ENCODE results near the gene CAPN3.

Gene CAPN3

DNA sequence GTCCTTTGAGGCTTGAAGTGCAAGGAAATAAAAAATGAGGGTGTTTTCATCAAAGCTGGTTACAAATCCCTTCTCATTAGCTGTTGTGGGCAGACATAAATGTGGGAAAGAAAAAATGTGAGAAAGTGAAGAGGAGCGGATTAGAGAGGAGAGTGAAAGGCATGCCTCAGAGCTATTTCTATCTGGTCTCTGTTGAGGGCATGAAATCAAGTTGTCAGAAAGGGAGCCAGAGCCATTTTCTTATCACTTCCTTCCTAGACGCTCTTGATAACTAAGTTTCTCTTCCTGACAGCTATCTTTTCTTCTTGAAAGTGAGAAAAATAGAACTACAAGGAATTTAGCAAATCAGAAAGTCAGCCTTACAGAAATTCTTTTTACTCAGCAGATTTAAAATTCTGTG lies 20.8 kb upstream of the CAPN3 start:
- Histone ChIP-seq H3K9me3 (peaks cover 0 to 10% (median 0%) of the 10 kb centered on the region in 3 donors), H3K4me3 (no peak overlapping the region), H3K4me1 (no peaks in the 10 kb centered on the region), H3K27ac (no peak overlapping the region), H3K27me3 (no peaks in the 10 kb centered on the region), H3K36me3 (peaks cover 14 to 37% (median 27%) of the 10 kb centered on the region in 3 donors)
- DNase-seq = no peak
- TF ChIP-seq CTCF (IDR thresholded peaks at IDR 0.05) = no peak
- intact Hi-C loops (cut with DNase I; ENCODE audit: low total_unique reads) = no loop called here

GRCh38 chr15:42343596-42344232 lies 15.6 kb upstream of the CAPN3 start:
- H3K27ac ChIP-seq = no peak overlapping the region
- no peak for DNase-seq
- intact Hi-C loops (cut with DNase I; ENCODE audit: low total_unique reads) = no loop called here
- H3K36me3 ChIP-seq = peaks cover 17 to 74% (median 24%) of the 10 kb centered on the region in 3 donors
- TF ChIP-seq CTCF (IDR thresholded peaks at IDR 0.05) = no peak
- H3K4me3 ChIP-seq = no peak overlapping the region
- no peaks in the 10 kb centered on the region for H3K4me1 ChIP-seq
- no peaks in the 10 kb centered on the region for H3K9me3 ChIP-seq
- H3K27me3 ChIP-seq = no peaks in the 10 kb centered on the region

DNA sequence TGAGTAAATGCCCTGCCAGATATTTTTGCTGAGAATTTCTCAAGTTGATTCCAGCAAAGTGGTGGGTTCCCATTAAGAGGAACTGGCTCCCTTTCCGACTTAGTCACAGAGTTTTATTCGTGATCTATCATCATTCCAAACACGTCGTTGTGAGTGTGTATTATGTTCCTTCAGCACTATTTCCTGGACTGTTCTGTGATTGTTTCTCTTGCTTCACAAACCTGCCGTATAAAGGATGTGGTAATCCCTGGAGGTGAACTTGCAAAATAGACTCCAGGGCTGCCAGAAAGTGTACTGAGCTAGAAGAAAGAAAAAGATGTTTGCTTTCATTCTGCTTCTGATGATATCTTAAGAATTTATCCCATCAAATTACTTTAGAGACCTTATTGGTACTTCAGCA lies 14.5 kb upstream of the CAPN3 start:
- H3K4me1 ChIP-seq = no peaks in the 10 kb centered on the region
- peak in 1 of 2 donors; percentile 29 for DNase-seq
- intact Hi-C loops (cut with DNase I; ENCODE audit: low total_unique reads) = no loop called here
- no peaks in the 10 kb centered on the region for H3K9me3 ChIP-seq
- H3K4me3 ChIP-seq = no peak overlapping the region
- peaks cover 23 to 79% (median 27%) of the 10 kb centered on the region in 3 donors for H3K36me3 ChIP-seq
- TF ChIP-seq CTCF (IDR thresholded peaks at IDR 0.05) = no peak
- no peaks in the 10 kb centered on the region for H3K27me3 ChIP-seq
- no peak overlapping the region for H3K27ac ChIP-seq

GRCh38 chr15:42345504-42345903 lies 13.8 kb upstream of the CAPN3 start:
- peaks cover 27 to 85% (median 27%) of the 10 kb centered on the region in 3 donors for H3K36me3 ChIP-seq
- intact Hi-C loops (cut with DNase I; ENCODE audit: low total_unique reads) = no loop called here

GRCh38 chr15:42348083-42348482 lies 11.2 kb upstream of the CAPN3 start:
- intact Hi-C loops (cut with DNase I; ENCODE audit: low total_unique reads) = no loop called here
- H3K4me3 ChIP-seq = no peak overlapping the region
- TF ChIP-seq CTCF (IDR thresholded peaks at IDR 0.05) = no peak
- no peaks in the 10 kb centered on the region for H3K4me1 ChIP-seq
- no peaks in the 10 kb centered on the region for H3K27me3 ChIP-seq
- no peaks in the 10 kb centered on the region for H3K9me3 ChIP-seq
- H3K27ac ChIP-seq = no peak overlapping the region
- H3K36me3 ChIP-seq = peaks cover 29 to 96% (median 53%) of the 10 kb centered on the region in 3 donors
- DNase-seq = no peak

More at GRCh38 chr15:42345504-42345903, 13.8 kb upstream of the CAPN3 start:
- H3K4me1 ChIP-seq = no peaks in the 10 kb centered on the region
- no peak overlapping the region for H3K4me3 ChIP-seq
- H3K9me3 ChIP-seq = no peaks in the 10 kb centered on the region
- DNase-seq = no peak
- no peaks in the 10 kb centered on the region for H3K27me3 ChIP-seq
- H3K27ac ChIP-seq = no peak overlapping the region
- no peak for TF ChIP-seq CTCF (IDR thresholded peaks at IDR 0.05)

Data from tibial artery (tissue), 4 donors.